K562 (cell line): Measurements from ENCODE around the gene DDX41. TPM values are rescaled to one million over a fixed set of nuclear protein-coding genes. Genes with fewer than 3 reads are reported as not detected.

ENCODE experiments used
- BMI1 ChIP-seq: fragments of 150-350 bp; IDR thresholded peaks from 2 replicates; pipeline ENCODE4 v1.6.1; 2014; ENCODE audit warnings: low read length
- CCNT2 ChIP-seq: IDR thresholded peaks from 2 replicates; pipeline ENCODE4 v1.6.1; 2011; ENCODE audit warnings: borderline replicate concordance, low read depth, mild to moderate bottlenecking, moderate library complexity, mixed read lengths, low read length; ENCODE audit not compliant: insufficient read length; ENCODE audit errors: extremely low read depth
- CREM ChIP-seq: IDR thresholded peaks from 2 replicates; pipeline ENCODE4 v1.6.1; 2014; ENCODE audit warnings: antibody characterized with exemption, low read depth
- FUS ChIP-seq: fragments of 200-400 bp; formaldehyde crosslinking; optimal IDR thresholded peaks from 2 replicates; pipeline ENCODE3; 2017; ENCODE audit warnings: low read depth, low read length
- HNRNPK ChIP-seq: fragments of 200-400 bp; formaldehyde crosslinking; IDR thresholded peaks from one replicate; pipeline ENCODE4 v1.6.1; 2018; ENCODE audit warnings: mild to moderate bottlenecking, low read depth, low read length; ENCODE audit not compliant: poor library complexity, severe bottlenecking
- HNRNPL ChIP-seq: fragments of 200-400 bp; formaldehyde crosslinking; IDR thresholded peaks from 2 replicates; pipeline ENCODE4 v1.6.1; 2017; ENCODE audit warnings: low read depth, mild to moderate bottlenecking, low read length
- KAT2B ChIP-seq: IDR thresholded peaks from one replicate; pipeline ENCODE4 v1.6.1; 2012; ENCODE audit warnings: low read depth, mild to moderate bottlenecking, control low read depth, inconsistent platforms, low read length, moderate library complexity
- KDM4B ChIP-seq, 2 experiments: fragments of 450-650 bp in 1 of 2; sonication (generic) in 1 of 2; IDR thresholded peaks; 2 replicates each; pipeline ENCODE4 v1.6.1; 2016 to 2017; ENCODE audit warnings: borderline replicate concordance in 2 of 2, antibody characterized with exemption in 1 of 2, low read depth in 1 of 2, mild to moderate bottlenecking in 1 of 2
- MECOM ChIP-seq: fragments of 250-450 bp; sonication (Bioruptor Pico); IDR thresholded peaks from 2 replicates; pipeline ENCODE4 v1.8.0; 2022; ENCODE audit warnings: inconsistent platforms
- MEF2D ChIP-seq: conservative IDR thresholded peaks from 2 replicates; pipeline ENCODE4 v1.6.1; 2016; ENCODE audit warnings: low read depth, missing genetic modification characterization, missing compliant biosample characterization
- MYC ChIP-seq, 2 experiments: fragments of 250-450 bp in 1 of 2; sonication (Bioruptor Pico) in 1 of 2; IDR thresholded peaks; 2 replicates each; pipeline versions ENCODE4 v1.5.1 to v1.6.1; 2012 to 2021; ENCODE audit warnings: low read depth in 2 of 2, borderline replicate concordance in 1 of 2, improper control_type of control experiment in 1 of 2, low read length in 1 of 2, mild to moderate bottlenecking in 1 of 2, moderate library complexity in 1 of 2
- RBM25 ChIP-seq: fragments of 200-400 bp; formaldehyde crosslinking; IDR thresholded peaks from 2 replicates; pipeline ENCODE4 v1.6.1; 2018; ENCODE audit warnings: low read length, low read depth, moderate library complexity; ENCODE audit not compliant: severe bottlenecking
- STAT5A ChIP-seq: IDR thresholded peaks from 2 replicates; pipeline ENCODE4 v1.6.1; 2012; ENCODE audit warnings: low read length, inconsistent platforms, borderline replicate concordance
- ZC3H4 ChIP-seq: sonication (generic); formaldehyde crosslinking; IDR thresholded peaks from 2 replicates; pipeline ENCODE4 v1.9.0; 2021; ENCODE audit warnings: missing genetic modification reagents, borderline replicate concordance
- ZNF197 ChIP-seq: fragments of 200-800 bp; sonication (Bioruptor generic); IDR thresholded peaks from 2 replicates; pipeline ENCODE4 v1.6.1; 2016; ENCODE audit warnings: low read depth, missing genetic modification characterization, missing compliant biosample characterization
- ZNF282 ChIP-seq: sonication (generic); formaldehyde crosslinking; IDR thresholded peaks from 2 replicates; pipeline ENCODE4 v1.8.1; 2023; ENCODE audit warnings: missing genetic modification reagents
- ZNF347 ChIP-seq: fragments of 450-650 bp; formaldehyde crosslinking; IDR thresholded peaks from 2 replicates; pipeline ENCODE4 v1.4.0; 2020; ENCODE audit warnings: low read depth, mild to moderate bottlenecking, moderate library complexity
- ZSCAN32 ChIP-seq: fragments of 450-650 bp; formaldehyde crosslinking; IDR thresholded peaks from 2 replicates; pipeline ENCODE4 v1.4.0; 2020; ENCODE audit warnings: mild to moderate bottlenecking, moderate library complexity
- polyA plus RNA-seq, 8 experiments: library from polyadenylated mRNA; depleted of rRNA in 4 of 8; stranded (reverse) in 5 of 8; unstranded in 3 of 8; fragments of >200 nt; fragmentation: Nextera tagmentation in 2 of 8; fragmentation: Illumina TruSeq in 1 of 8; extraction: Ambion mirVana in 2 of 8; extraction: Trizol in 1 of 8; gene quantifications; 2 replicates each; pipeline versions ENCODE4 v1.2.1 to v1.2.3, GENCODE V29; 2011 to 2014; ENCODE audit warnings: inconsistent platforms in 1 of 8, missing spikeins in 1 of 8
- total RNA-seq, 7 experiments: library from RNA; depleted of rRNA in 6 of 7; stranded (reverse); fragments of >200 nt in 6 of 7; fragmentation: Illumina TruSeq in 2 of 7; extraction: Trizol in 2 of 7; gene quantifications; 2 replicates each; pipeline versions ENCODE4 v1.2.1 to v1.2.3, GENCODE V29; 2011 to 2021; ENCODE audit warnings: low replicate concordance in 1 of 7
- TF ChIP-seq, protein P1 (sequence below), 2 experiments: fragments of 450-650 bp; IDR thresholded peaks; 2 replicates each; pipeline ENCODE4 v1.6.1; 2016
- TF ChIP-seq, protein P2 (sequence below): conservative IDR thresholded peaks from 2 replicates; pipeline ENCODE4 v1.6.1; 2011; ENCODE audit warnings: low read depth, mild to moderate bottlenecking, low read length; ENCODE audit not compliant: control insufficient read depth
- TF ChIP-seq, protein P3 (sequence below): fragments of 250-450 bp; sonication (Bioruptor Pico); IDR thresholded peaks from 2 replicates; pipeline ENCODE4 v1.4.0; 2020; ENCODE audit warnings: mild to moderate bottlenecking, moderate library complexity, borderline replicate concordance

Gene DDX41
- total and polyA plus RNA-seq, 9 of the 15 experiments (the other 6 are each of a cell fraction or from before 2014, with no cell fraction given) = 38.2 to 284 (median 116) TPM

DNA sequence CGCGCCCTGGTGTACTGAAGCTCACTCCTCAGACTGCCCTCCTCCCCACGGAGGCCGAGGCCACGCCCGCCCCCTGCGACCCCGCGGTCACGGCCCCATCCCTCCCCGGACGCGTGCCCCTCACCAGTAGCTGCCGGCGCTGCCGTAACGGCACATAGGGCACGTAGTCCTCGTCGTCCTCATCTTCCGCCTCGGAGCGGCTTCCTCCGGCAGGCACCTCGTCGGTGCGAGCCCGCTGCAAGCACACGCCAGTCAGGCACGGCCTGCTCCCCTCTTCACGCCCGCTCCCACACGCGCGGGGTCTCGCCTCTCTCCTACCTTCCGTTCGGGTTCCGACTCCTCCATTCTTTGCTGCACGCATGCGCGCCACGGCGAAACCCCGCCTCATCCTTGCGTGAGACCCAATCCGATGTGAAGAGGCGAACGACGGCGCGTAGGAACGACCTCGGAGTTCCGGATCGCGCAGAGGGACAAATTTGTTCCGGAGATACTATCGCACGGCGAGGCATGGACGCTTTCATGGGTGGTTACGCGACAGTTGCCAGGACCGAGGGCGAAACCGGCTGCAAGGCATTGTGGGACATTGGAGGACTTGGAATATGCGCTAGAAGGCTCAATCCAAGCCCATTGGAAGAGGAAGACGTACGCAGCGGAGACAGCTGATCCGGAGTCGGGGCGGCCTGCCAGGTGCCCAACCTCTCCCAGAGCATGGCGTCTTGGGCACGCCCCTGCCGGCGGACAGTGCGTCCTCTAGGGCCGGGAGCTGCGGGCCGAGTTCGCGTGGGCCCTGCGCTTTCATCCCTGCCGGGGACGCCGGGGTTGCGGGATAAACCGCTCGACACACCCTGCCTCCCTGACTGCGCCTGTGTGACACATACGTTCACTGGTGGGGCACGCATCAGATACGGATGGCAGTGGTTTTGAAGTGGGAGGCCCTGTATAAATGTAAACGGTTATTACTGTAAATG, at the start of gene DDX41 (continued):
- TF ChIP-seq ZNF282 (CRISPR knock-in tag) (no peak; the same call in 1 of the 2 replicates), CCNT2 (no peak), HNRNPL (0 out of 2 replicates have a peak, but pooled peaks have one; percentile 64), ZC3H4 (peak; percentile 31; the same call in 1 of the 2 replicates), KAT2B (no peak), KDM4B (IDR thresholded peaks at IDR 0.05; ENCODE audit: borderline replicate concordance in 2 of 2, low read depth in 1 of 2) (no peak), ZNF347 (CRISPR knock-in tag) (no peak), FUS (no peak), BMI1 (no peak), MEF2D (tag) (no peak), MECOM (CRISPR knock-in tag) (no peak), ZSCAN32 (CRISPR knock-in tag) (no peak), RBM25 (no peak), CREM (peak; percentile 94), MYC (IDR thresholded peaks at IDR 0.05; ENCODE audit: low read depth, low read length) (peak; percentile 91; the same call in 1 of the 2 replicates), MYC (CRISPR knock-in tag; IDR thresholded peaks at IDR 0.05; ENCODE audit: borderline replicate concordance, low read depth) (peak; percentile 68), HNRNPK (no peak), ZNF197 (no peak), STAT5A (no peak)
- TF ChIP-seq, protein P1, sequence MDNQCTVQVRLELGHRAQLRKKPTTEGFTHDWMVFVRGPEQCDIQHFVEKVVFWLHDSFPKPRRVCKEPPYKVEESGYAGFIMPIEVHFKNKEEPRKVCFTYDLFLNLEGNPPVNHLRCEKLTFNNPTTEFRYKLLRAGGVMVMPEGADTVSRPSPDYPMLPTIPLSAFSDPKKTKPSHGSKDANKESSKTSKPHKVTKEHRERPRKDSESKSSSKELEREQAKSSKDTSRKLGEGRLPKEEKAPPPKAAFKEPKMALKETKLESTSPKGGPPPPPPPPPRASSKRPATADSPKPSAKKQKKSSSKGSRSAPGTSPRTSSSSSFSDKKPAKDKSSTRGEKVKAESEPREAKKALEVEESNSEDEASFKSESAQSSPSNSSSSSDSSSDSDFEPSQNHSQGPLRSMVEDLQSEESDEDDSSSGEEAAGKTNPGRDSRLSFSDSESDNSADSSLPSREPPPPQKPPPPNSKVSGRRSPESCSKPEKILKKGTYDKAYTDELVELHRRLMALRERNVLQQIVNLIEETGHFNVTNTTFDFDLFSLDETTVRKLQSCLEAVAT (IDR thresholded peaks at IDR 0.05) = peak in 1 of 2 experiments; percentile 69; a peak in 1 of 4 replicates
- TF ChIP-seq, protein P2, sequence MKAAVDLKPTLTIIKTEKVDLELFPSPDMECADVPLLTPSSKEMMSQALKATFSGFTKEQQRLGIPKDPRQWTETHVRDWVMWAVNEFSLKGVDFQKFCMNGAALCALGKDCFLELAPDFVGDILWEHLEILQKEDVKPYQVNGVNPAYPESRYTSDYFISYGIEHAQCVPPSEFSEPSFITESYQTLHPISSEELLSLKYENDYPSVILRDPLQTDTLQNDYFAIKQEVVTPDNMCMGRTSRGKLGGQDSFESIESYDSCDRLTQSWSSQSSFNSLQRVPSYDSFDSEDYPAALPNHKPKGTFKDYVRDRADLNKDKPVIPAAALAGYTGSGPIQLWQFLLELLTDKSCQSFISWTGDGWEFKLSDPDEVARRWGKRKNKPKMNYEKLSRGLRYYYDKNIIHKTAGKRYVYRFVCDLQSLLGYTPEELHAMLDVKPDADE = peak; percentile 73; the same call in 1 of the 2 replicates
- TF ChIP-seq, protein P3, sequence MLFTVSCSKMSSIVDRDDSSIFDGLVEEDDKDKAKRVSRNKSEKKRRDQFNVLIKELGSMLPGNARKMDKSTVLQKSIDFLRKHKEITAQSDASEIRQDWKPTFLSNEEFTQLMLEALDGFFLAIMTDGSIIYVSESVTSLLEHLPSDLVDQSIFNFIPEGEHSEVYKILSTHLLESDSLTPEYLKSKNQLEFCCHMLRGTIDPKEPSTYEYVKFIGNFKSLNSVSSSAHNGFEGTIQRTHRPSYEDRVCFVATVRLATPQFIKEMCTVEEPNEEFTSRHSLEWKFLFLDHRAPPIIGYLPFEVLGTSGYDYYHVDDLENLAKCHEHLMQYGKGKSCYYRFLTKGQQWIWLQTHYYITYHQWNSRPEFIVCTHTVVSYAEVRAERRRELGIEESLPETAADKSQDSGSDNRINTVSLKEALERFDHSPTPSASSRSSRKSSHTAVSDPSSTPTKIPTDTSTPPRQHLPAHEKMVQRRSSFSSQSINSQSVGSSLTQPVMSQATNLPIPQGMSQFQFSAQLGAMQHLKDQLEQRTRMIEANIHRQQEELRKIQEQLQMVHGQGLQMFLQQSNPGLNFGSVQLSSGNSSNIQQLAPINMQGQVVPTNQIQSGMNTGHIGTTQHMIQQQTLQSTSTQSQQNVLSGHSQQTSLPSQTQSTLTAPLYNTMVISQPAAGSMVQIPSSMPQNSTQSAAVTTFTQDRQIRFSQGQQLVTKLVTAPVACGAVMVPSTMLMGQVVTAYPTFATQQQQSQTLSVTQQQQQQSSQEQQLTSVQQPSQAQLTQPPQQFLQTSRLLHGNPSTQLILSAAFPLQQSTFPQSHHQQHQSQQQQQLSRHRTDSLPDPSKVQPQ (CRISPR knock-in tag) = no peak
